Measurements from ENCODE around the gene INHBA. TPM values are rescaled to one million over a fixed set of nuclear protein-coding genes. Genes with fewer than 3 reads are reported as not detected.
A peak's percentile ranks its signal among the peaks of the same experiment; 100 is the strongest.

Gene INHBA
- total RNA-seq, 2 donors from 2014 or later: not detected

- Histone ChIP-seq H3K27ac (ENCODE audit: low read depth, low read length) (no peak overlapping the region), H3K4me3 (ENCODE audit: low read length) (no peak overlapping the region), H3K27me3 (ENCODE audit: control insufficient read depth, insufficient read depth, low read length, poor library complexity, severe bottlenecking) (peaks cover 49% of the 10 kb centered on the region), H3K9ac (ENCODE audit: extremely low read depth, low read length, poor library complexity, severe bottlenecking) (no peak overlapping the region), H3K36me3 (ENCODE audit: control insufficient read depth, insufficient read depth, low read length) (no peaks in the 10 kb centered on the region), H3K9me3 (ENCODE audit: control insufficient read depth, low read length) (no peaks in the 10 kb centered on the region), H3K4me1 (ENCODE audit: control insufficient read depth, insufficient read depth, low read length) (no peaks in the 10 kb centered on the region)
- TF ChIP-seq CTCF (conservative IDR thresholded peaks at IDR 0.05): no peak
- no peak for DNase-seq
- no peaks in the 10 kb centered on the region for H3K36me3 Mint-ChIP-seq (ENCODE audit: low read depth)
- H3K27me3 Mint-ChIP-seq (ENCODE audit: insufficient read depth): peaks cover 41% of the 10 kb centered on the region
- no peak overlapping the region for H3K4me3 Mint-ChIP-seq
- WGBS, 2 experiments (ENCODE audit: insufficient coverage in 1 of 2, insufficient read length in 1 of 2): 87 to 93% methylated on average over 12 to 13 of the region's 13 CpGs
- H3K9me3 Mint-ChIP-seq: no peaks in the 10 kb centered on the region
- H3K4me1 Mint-ChIP-seq: peaks cover 15% of the 10 kb centered on the region
- H3K27ac Mint-ChIP-seq: no peak overlapping the region
These were observed 7.1 kb downstream of the INHBA start for GRCh38 chr7:41695661-41696322.

- Histone ChIP-seq H3K9ac (ENCODE audit: extremely low read depth, low read length, poor library complexity, severe bottlenecking) (no peak overlapping the region), H3K9me3 (ENCODE audit: control insufficient read depth, low read length) (no peaks in the 10 kb centered on the region), H3K4me1 (ENCODE audit: control insufficient read depth, insufficient read depth, low read length) (no peaks in the 10 kb centered on the region), H3K27ac (ENCODE audit: low read depth, low read length) (no peak overlapping the region), H3K36me3 (ENCODE audit: control insufficient read depth, insufficient read depth, low read length) (no peaks in the 10 kb centered on the region), H3K4me3 (ENCODE audit: low read length) (no peak overlapping the region), H3K27me3 (ENCODE audit: control insufficient read depth, insufficient read depth, low read length, poor library complexity, severe bottlenecking) (peaks cover 36% of the 10 kb centered on the region)
- no peak for TF ChIP-seq CTCF (conservative IDR thresholded peaks at IDR 0.05)
- 92 to 100% methylated on average over 5 to 6 of the region's 6 CpGs for WGBS, 2 experiments (ENCODE audit: insufficient coverage in 1 of 2, insufficient read length in 1 of 2)
- no peak overlapping the region for H3K4me3 Mint-ChIP-seq
- no peaks in the 10 kb centered on the region for H3K9me3 Mint-ChIP-seq
- no peak overlapping the region for H3K27ac Mint-ChIP-seq
- H3K4me1 Mint-ChIP-seq: peaks cover 9% of the 10 kb centered on the region
- H3K27me3 Mint-ChIP-seq (ENCODE audit: insufficient read depth): peaks cover 30% of the 10 kb centered on the region
- H3K36me3 Mint-ChIP-seq (ENCODE audit: low read depth): no peaks in the 10 kb centered on the region
- no peak for DNase-seq
These were observed 8.4 kb downstream of the INHBA start for GRCh38 chr7:41694495-41694894.

- Histone ChIP-seq H3K9me3 (ENCODE audit: control insufficient read depth, low read length) (no peaks in the 10 kb centered on the region), H3K9ac (ENCODE audit: extremely low read depth, low read length, poor library complexity, severe bottlenecking) (no peak overlapping the region), H3K27ac (ENCODE audit: low read depth, low read length) (no peak overlapping the region), H3K4me1 (ENCODE audit: control insufficient read depth, insufficient read depth, low read length) (no peaks in the 10 kb centered on the region), H3K27me3 (ENCODE audit: control insufficient read depth, insufficient read depth, low read length, poor library complexity, severe bottlenecking) (peaks cover 25% of the 10 kb centered on the region), H3K4me3 (ENCODE audit: low read length) (no peak overlapping the region), H3K36me3 (ENCODE audit: control insufficient read depth, insufficient read depth, low read length) (no peaks in the 10 kb centered on the region)
- H3K27ac Mint-ChIP-seq: no peak overlapping the region
- H3K27me3 Mint-ChIP-seq (ENCODE audit: insufficient read depth): peaks cover 19% of the 10 kb centered on the region
- H3K4me3 Mint-ChIP-seq: no peak overlapping the region
- DNase-seq: no peak
- peak; percentile 57 for TF ChIP-seq CTCF (conservative IDR thresholded peaks at IDR 0.05)
- WGBS, 2 experiments (ENCODE audit: insufficient coverage in 1 of 2, insufficient read length in 1 of 2): 91 to 100% methylated on average over 5 to 9 of the region's 10 CpGs
- H3K4me1 Mint-ChIP-seq: peaks cover 6% of the 10 kb centered on the region
- no peaks in the 10 kb centered on the region for H3K36me3 Mint-ChIP-seq (ENCODE audit: low read depth)
- H3K9me3 Mint-ChIP-seq: no peaks in the 10 kb centered on the region
These were observed 9.5 kb downstream of the INHBA start for GRCh38 chr7:41693150-41693997.

All from endodermal cell (in vitro differentiated cells).